Loucy (cell line): ENCODE results near the gene HAPLN2.
A peak's percentile ranks its signal among the peaks of the same experiment; 100 is the strongest.

Source experiments
- H2AFZ ChIP-seq: fragments of 200-600 bp; sonication (generic); 2 replicates; pipeline ENCODE4 v1.6.0; 2016; ENCODE audit warnings: antibody characterized with exemption, mild to moderate bottlenecking, low read length, moderate library complexity
- H3F3A ChIP-seq: fragments of 200-600 bp; 2 replicates; pipeline ENCODE4 v1.6.0; 2016; ENCODE audit warnings: antibody characterized with exemption, low read depth, mild to moderate bottlenecking
- H3K27me3 ChIP-seq: fragments of 200-600 bp; sonication (generic); 2 replicates; pipeline ENCODE4 v1.6.1; 2014; ENCODE audit warnings: low read length, mild to moderate bottlenecking; ENCODE audit not compliant: insufficient read depth, poor library complexity, severe bottlenecking
- H3K36me3 ChIP-seq: fragments of 200-600 bp; sonication (generic); 2 replicates; pipeline ENCODE4 v1.6.1; 2016; ENCODE audit warnings: low read length; ENCODE audit not compliant: insufficient read depth
- H3K4me1 ChIP-seq: fragments of 200-600 bp; sonication (generic); 2 replicates; pipeline ENCODE4 v1.5.1; 2014; ENCODE audit warnings: low read length, mild to moderate bottlenecking; ENCODE audit not compliant: insufficient read depth, poor library complexity, severe bottlenecking
- H3K4me2 ChIP-seq: fragments of 200-600 bp; sonication (generic); 2 replicates; pipeline ENCODE4 v1.6.0; 2014; ENCODE audit warnings: antibody characterized with exemption, low read length, low read depth, mild to moderate bottlenecking; ENCODE audit not compliant: poor library complexity, severe bottlenecking
- H3K4me3 ChIP-seq: fragments of 200-600 bp; sonication (generic); 2 replicates; pipeline ENCODE4 v1.5.1; 2014; ENCODE audit warnings: low read length, mild to moderate bottlenecking, mixed read lengths; ENCODE audit not compliant: poor library complexity, severe bottlenecking
- H3K79me2 ChIP-seq: fragments of 200-600 bp; sonication (generic); 2 replicates; pipeline ENCODE4 v1.6.1; 2014; ENCODE audit warnings: low read length; ENCODE audit not compliant: insufficient read depth
- H3K9ac ChIP-seq: fragments of 200-600 bp; sonication (generic); 2 replicates; pipeline ENCODE4 v1.6.0; 2014; ENCODE audit warnings: mild to moderate bottlenecking, low read depth, low read length, moderate library complexity; ENCODE audit not compliant: poor library complexity, severe bottlenecking
- H3K9me2 ChIP-seq: fragments of 200-600 bp; sonication (generic); replicated peaks from 2 replicates; pipeline ENCODE4 v1.6.1; 2016; ENCODE audit warnings: low read depth, low read length, mixed read lengths
- H3K9me3 ChIP-seq: fragments of 200-600 bp; sonication (generic); 2 replicates; pipeline ENCODE4 v1.6.1; 2014; ENCODE audit warnings: mild to moderate bottlenecking, antibody characterized with exemption, low read length, low read depth; ENCODE audit not compliant: insufficient read depth
- H4K20me1 ChIP-seq: fragments of 200-600 bp; sonication (generic); 2 replicates; pipeline ENCODE4 v1.6.0; 2014; ENCODE audit warnings: antibody characterized with exemption, low read length, mild to moderate bottlenecking; ENCODE audit not compliant: insufficient read depth, poor library complexity, severe bottlenecking
- EZH2phosphoT487 ChIP-seq: fragments of 200-600 bp; IDR thresholded peaks from 2 replicates; pipeline ENCODE4 v1.6.1; 2018; ENCODE audit warnings: antibody characterized with exemption, mild to moderate bottlenecking, moderate library complexity, borderline replicate concordance
- TF ChIP-seq, protein P1 (sequence below): fragments of 200-600 bp; sonication (generic); conservative IDR thresholded peaks from 2 replicates; pipeline ENCODE4 v1.5.1; 2014; ENCODE audit warnings: mild to moderate bottlenecking, antibody characterized with exemption, low read length

Gene HAPLN2

DNA sequence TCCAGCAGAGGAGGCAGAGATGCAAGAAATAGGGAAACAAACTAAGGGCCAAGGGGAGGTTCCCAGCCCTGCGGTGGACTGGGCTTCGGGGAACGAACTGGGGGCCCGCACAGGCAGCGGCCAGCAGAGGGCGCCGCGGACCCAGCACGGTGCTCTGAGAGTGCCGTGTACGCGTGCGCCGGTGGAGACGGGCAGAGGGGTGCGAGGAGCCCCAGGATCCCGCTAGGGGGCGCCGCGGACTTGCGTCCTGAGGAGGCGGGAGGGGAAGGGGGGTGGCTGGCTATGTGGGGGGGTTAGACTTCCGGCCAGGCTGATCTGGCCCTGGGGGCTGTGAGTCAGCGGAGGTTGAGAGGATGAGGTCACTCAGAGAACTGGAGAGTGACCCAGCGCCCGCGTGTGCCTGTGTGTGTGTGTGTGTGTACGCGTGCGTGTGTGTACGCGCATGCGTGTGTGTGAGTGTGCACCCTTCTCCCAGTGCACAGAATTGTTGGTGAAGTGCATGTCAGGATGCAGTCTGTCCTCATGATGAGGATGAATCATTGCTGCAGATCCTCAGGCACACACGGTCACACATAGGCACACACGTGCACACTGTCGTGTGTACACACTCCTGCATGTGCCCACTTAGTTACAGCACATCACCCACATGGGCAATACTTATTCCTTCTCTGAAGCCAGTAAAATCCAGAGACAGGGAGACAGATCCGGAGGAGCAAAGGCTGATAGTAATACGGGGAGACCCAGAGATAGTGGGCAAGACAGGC lies 41.0 kb downstream of the HAPLN2 start:
- Histone ChIP-seq H4K20me1 (no peaks in the 10 kb centered on the region), H3K4me2 (peak overlapping the region; percentile 99), H3K27me3 (no peaks in the 10 kb centered on the region), H3K4me1 (peaks cover 43% of the 10 kb centered on the region), H3K9me2 (no peaks in the 10 kb centered on the region), H3K4me3 (peak overlapping the region; percentile 96), H3K36me3 (no peaks in the 10 kb centered on the region), H3F3A (peaks cover 2% of the 10 kb centered on the region; the same call in 1 of the 2 replicates), H3K79me2 (peaks cover 18% of the 10 kb centered on the region; the same call in 1 of the 2 replicates), H3K9me3 (no peaks in the 10 kb centered on the region), H2AFZ (no peak overlapping the region), H3K9ac (peak overlapping the region; percentile 93)
- TF ChIP-seq EZH2phosphoT487 = no peak
- TF ChIP-seq, protein P1, sequence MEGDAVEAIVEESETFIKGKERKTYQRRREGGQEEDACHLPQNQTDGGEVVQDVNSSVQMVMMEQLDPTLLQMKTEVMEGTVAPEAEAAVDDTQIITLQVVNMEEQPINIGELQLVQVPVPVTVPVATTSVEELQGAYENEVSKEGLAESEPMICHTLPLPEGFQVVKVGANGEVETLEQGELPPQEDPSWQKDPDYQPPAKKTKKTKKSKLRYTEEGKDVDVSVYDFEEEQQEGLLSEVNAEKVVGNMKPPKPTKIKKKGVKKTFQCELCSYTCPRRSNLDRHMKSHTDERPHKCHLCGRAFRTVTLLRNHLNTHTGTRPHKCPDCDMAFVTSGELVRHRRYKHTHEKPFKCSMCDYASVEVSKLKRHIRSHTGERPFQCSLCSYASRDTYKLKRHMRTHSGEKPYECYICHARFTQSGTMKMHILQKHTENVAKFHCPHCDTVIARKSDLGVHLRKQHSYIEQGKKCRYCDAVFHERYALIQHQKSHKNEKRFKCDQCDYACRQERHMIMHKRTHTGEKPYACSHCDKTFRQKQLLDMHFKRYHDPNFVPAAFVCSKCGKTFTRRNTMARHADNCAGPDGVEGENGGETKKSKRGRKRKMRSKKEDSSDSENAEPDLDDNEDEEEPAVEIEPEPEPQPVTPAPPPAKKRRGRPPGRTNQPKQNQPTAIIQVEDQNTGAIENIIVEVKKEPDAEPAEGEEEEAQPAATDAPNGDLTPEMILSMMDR = peak; percentile 99

DNA sequence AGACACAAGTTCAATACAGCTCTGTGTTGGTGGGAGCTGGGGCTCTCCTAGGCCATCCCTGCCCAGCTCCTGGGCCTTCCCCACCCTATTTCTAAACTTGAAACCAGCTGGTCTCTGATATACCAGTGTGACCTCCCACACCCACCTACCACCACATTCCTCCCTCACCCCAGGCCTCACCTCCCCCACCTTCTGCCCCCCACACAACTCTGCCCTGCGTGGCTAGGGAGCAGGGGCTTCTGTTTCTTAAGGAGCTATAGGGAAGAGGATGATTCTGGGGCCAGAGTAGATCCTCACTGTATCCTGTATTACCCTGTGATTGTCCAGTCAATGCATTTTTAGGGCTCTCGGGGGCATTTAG lies 41.5 kb downstream of the HAPLN2 start:
- peak overlapping the region; percentile 96 for H3K4me3 ChIP-seq
- peaks cover 2% of the 10 kb centered on the region; the same call in 1 of the 2 replicates for H3F3A ChIP-seq
- TF ChIP-seq, protein P1 = no peak
- no peak for TF ChIP-seq EZH2phosphoT487
- peak overlapping the region; percentile 9; the same call in 1 of the 2 replicates for H2AFZ ChIP-seq
- H3K4me1 ChIP-seq = peaks cover 43% of the 10 kb centered on the region
- peak overlapping the region; percentile 99 for H3K4me2 ChIP-seq
- H3K9me2 ChIP-seq = no peaks in the 10 kb centered on the region
- H3K79me2 ChIP-seq = peaks cover 18% of the 10 kb centered on the region; the same call in 1 of the 2 replicates
- H4K20me1 ChIP-seq = no peaks in the 10 kb centered on the region
- H3K27me3 ChIP-seq = no peaks in the 10 kb centered on the region
- no peaks in the 10 kb centered on the region for H3K36me3 ChIP-seq
- peak overlapping the region; percentile 93 for H3K9ac ChIP-seq
- H3K9me3 ChIP-seq = no peaks in the 10 kb centered on the region

DNA sequence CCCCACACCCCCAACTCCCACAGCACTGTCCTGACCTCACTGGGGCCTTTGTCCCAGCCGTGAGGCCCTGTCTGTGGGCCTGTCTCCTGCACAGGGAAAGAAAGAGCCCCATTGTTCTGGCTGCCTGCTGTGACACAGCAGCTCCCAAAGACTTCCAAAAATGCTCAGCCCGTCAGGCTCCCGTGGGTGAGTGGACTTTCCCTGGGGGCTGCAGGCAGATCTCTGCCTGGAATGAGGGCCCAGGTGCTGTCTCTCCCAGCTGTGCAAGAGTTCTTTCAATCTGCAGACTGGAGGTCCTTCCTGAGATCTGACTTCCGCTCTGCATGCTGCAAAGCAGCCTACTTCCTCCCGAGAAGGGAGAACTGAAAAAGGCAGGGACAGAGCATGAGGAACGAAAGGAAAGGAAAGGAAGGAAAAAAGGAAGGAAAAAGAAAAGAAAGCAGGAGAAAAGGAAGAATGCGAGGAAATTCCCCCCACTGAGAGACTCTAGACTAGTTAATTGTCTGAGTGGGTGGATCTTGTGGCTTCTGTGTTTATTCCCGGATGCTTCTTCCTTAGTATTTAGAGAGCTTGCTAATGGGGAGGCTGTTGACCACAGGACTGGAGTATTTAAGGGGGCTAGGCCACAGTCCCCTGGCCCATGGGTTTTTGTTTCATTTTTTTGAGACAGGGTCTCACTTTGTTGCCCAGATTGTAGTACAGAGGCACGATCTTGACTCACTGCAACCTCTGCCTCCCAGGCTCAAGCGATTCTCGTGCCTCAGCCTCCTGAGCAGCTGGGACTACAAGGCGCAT lies 43.0 kb downstream of the HAPLN2 start:
- Histone ChIP-seq H2AFZ (no peak overlapping the region), H3K27me3 (no peaks in the 10 kb centered on the region), H3K9ac (peak overlapping the region; percentile 93), H4K20me1 (no peaks in the 10 kb centered on the region), H3K4me1 (peaks cover 43% of the 10 kb centered on the region), H3K79me2 (peaks cover 18% of the 10 kb centered on the region; the same call in 1 of the 2 replicates), H3K9me3 (no peaks in the 10 kb centered on the region), H3K4me3 (peak overlapping the region; percentile 96), H3K4me2 (peak overlapping the region; percentile 99), H3K9me2 (no peaks in the 10 kb centered on the region), H3F3A (peaks cover 2% of the 10 kb centered on the region; the same call in 1 of the 2 replicates), H3K36me3 (no peaks in the 10 kb centered on the region)
- no peak for TF ChIP-seq EZH2phosphoT487
- TF ChIP-seq, protein P1 = no peak
